OCI-LY7 (cell line): ENCODE results near the gene TGFBR3.

Experiments
- EZH2phosphoT487 ChIP-seq: fragments of 200-600 bp; sonication (generic); IDR thresholded peaks from 2 replicates; pipeline ENCODE4 v1.6.1; 2018; ENCODE audit warnings: low read depth, borderline replicate concordance, mild to moderate bottlenecking, mixed run types, antibody characterized with exemption, low read length, moderate library complexity, mixed read lengths
- TF ChIP-seq, protein P1 (sequence below): fragments of 200-600 bp; sonication (generic); conservative IDR thresholded peaks from 2 replicates; pipeline ENCODE4 v1.5.1; 2014; ENCODE audit warnings: mild to moderate bottlenecking, antibody characterized with exemption, low read length, moderate library complexity, mixed read lengths

- TF ChIP-seq, protein P1, sequence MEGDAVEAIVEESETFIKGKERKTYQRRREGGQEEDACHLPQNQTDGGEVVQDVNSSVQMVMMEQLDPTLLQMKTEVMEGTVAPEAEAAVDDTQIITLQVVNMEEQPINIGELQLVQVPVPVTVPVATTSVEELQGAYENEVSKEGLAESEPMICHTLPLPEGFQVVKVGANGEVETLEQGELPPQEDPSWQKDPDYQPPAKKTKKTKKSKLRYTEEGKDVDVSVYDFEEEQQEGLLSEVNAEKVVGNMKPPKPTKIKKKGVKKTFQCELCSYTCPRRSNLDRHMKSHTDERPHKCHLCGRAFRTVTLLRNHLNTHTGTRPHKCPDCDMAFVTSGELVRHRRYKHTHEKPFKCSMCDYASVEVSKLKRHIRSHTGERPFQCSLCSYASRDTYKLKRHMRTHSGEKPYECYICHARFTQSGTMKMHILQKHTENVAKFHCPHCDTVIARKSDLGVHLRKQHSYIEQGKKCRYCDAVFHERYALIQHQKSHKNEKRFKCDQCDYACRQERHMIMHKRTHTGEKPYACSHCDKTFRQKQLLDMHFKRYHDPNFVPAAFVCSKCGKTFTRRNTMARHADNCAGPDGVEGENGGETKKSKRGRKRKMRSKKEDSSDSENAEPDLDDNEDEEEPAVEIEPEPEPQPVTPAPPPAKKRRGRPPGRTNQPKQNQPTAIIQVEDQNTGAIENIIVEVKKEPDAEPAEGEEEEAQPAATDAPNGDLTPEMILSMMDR: no peak
- TF ChIP-seq EZH2phosphoT487: no peak
Measured at GRCh38 chr1:91872000-91872399, 14.0 kb downstream of the TGFBR3 start.
